HuH-7 (cell line): ENCODE data around the gene EIF3D.
A peak's percentile ranks its signal among the peaks of the same experiment; 100 is the strongest.

ENCODE experiments used
- DNase-seq: peaks from one replicate; pipeline ENCODE4 v3.0.0; 2011; ENCODE audit warnings: low spot score

Gene EIF3D, protein sequence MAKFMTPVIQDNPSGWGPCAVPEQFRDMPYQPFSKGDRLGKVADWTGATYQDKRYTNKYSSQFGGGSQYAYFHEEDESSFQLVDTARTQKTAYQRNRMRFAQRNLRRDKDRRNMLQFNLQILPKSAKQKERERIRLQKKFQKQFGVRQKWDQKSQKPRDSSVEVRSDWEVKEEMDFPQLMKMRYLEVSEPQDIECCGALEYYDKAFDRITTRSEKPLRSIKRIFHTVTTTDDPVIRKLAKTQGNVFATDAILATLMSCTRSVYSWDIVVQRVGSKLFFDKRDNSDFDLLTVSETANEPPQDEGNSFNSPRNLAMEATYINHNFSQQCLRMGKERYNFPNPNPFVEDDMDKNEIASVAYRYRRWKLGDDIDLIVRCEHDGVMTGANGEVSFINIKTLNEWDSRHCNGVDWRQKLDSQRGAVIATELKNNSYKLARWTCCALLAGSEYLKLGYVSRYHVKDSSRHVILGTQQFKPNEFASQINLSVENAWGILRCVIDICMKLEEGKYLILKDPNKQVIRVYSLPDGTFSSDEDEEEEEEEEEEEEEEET

DNA sequence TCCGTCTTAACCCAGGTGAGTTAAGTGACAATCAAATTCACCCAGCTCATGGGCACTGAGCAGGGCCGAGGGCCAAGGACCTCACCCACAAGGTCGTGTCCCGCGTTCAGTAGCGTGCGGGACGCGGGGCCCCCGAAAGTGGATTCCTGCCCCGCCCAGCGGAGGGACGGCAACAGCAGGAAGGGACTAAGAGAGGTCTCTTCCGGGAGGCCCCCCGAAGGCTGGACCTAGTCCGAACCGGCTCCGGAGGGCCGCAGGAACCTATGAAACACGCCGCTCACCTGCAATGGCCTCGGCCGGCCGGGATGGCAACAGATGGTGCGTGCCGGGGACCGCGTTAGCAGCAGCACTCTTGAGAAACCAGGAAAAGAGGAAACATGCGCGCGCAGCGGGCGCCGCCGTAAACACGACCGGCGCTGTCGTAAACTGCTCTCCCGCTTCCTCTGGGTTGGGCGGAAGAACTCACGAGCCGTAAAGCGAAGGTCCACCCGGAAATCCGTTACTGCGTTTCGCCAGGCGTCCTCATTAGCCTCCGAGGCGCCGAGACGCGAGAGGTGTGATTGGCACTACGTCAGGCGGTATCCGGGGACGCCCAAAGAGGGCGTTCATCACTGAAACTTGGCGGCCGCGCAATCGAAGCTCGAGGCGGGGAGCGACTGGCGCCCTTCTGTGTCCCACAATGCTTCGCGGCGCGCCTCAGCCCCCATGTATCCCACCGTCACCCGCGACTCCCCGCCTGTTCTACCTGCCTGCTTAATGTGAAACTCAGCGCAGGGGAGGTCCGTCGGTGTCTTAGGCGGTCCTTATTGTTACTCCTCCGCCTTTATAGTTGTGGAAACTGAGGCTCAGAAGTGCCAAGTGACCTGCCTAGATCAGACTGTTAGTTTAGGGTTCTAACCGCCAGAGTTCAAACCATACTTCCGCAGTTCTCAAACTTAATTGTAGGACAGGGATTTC is at the start of gene EIF3D:
TSS of gene EIF3D (minus strand) at position 372 of the 957 bp plus-strand sequence. CDS start 3,045 bp downstream, outside the sequence.
- peak; percentile 92 for DNase-seq

DNA sequence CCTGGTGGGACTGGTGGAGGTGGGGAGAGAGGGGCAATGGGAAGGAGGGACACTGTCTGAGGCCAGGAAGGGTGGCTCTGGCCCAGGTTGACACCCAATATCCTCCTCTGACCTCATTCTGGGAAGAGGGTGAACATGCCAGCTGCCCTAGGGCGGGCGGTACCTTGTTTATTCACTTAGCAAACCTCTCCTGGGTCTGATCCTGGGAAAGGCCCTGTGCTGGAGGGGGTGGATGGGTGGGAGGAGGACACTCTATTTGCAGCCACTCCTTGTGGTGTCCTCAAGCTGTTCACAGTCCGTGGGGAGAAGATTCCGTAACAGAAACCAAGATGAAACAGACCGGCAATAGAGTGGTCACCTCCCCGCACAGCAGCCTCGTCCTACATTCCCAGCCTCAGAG is 49.7 kb upstream of the EIF3D start:
- no peak for DNase-seq

- DNase-seq: no peak
Observed at GRCh38 chr22:36577019-36577418, 48.1 kb upstream of the EIF3D start.

DNA sequence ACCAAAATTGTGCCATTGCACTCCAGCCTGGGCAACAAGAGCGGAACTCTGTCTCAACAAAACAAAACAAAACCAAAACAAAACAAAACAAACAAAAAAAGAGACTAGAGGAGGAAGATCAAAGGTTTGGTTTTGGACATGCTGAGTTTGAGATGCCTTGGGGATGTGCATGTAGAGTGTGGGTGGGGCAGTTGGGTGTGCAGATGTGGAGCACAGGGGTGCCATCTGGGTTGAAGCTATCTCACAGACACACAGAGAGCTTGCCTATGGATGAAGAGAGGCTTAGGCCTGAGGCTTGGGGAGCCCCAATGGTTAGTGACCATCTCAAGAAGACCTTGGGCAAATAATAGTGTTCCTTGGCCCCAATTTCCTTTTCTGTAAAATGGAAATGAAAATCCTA is 45.8 kb upstream of the EIF3D start:
- DNase-seq: no peak

GRCh38 chr22:36573815-36574363 is 44.9 kb upstream of the EIF3D start:
- no peak for DNase-seq

DNA sequence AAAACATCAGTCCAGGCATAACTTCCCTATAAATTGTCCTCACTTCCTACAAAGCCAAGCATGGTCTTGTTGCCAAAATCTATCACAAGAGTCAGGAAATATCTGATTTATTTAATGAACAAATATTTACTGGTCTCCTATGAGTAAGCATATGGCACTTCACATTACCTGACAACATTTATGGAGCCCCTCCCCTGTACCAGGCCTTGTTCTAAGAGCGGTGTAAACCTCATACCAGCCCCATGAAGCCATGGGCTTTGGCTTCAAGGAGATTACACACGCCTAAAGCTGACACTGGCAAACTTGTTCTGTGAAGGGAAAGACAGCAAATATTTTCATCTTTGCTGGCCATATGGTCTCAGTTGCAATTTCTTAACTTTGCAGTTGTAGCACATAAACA is 43.0 kb upstream of the EIF3D start:
- DNase-seq: no peak

GRCh38 chr22:36569999-36570398 is 41.0 kb upstream of the EIF3D start:
- DNase-seq: peak; percentile 66

DNA sequence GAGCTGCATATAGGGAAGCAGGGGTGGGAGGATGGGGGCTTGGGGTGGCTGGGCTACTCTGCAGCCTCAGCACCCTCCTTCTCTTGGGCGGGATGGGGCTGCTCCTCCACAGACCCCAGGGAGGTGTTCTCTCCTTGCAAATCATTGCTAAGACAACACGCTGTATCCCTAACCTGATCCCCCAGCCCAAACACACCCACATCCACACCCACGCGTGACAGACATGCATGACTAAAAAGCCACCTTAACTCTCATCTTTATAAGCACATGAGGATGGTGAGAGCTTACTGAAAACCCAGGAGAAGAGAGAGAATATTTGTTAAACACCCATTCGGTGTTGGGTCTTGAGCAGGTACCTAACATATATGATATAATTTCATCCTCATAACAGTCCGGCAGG is 39.9 kb upstream of the EIF3D start:
- no peak for DNase-seq

- DNase-seq: no peak
Observed at GRCh38 chr22:36566720-36567119, 37.8 kb upstream of the EIF3D start.

DNA sequence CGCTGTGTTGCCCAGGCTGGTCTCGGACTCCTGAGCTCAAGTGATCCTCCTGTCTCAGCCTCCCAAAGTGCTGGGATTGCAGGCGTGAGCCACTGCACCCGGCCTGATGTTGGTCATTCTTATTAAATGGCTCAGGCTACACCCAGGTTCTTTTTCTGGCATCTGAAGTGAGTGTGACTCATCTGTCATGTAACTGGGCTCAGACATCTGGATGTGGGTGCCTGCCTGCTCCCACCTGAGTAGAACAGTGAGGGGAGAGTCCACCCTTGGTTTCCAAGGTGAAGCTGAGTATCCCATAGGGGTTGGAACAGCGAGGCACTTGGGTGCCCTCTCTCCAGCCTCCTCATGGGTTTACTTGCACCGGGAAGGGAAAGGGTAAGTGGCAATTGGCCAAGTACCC is 36.7 kb upstream of the EIF3D start:
- no peak for DNase-seq

DNA sequence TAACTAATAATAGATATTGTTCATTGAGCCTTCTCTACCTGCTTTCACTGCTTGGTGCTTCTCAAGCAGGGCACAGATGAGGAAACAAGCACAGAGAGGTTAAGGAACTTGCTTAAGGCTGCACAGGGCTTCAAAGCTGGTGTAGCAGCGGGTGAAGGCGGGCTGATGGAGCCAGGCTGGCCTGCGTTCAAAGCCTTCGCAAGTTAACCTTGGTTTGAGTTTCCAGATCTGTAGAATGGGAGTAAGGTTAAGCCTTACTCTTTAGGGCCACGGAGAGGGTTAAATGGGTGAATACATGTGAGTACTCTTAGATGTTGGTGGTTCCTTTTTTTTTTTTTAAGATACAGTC is 36.2 kb upstream of the EIF3D start:
- no peak for DNase-seq

DNA sequence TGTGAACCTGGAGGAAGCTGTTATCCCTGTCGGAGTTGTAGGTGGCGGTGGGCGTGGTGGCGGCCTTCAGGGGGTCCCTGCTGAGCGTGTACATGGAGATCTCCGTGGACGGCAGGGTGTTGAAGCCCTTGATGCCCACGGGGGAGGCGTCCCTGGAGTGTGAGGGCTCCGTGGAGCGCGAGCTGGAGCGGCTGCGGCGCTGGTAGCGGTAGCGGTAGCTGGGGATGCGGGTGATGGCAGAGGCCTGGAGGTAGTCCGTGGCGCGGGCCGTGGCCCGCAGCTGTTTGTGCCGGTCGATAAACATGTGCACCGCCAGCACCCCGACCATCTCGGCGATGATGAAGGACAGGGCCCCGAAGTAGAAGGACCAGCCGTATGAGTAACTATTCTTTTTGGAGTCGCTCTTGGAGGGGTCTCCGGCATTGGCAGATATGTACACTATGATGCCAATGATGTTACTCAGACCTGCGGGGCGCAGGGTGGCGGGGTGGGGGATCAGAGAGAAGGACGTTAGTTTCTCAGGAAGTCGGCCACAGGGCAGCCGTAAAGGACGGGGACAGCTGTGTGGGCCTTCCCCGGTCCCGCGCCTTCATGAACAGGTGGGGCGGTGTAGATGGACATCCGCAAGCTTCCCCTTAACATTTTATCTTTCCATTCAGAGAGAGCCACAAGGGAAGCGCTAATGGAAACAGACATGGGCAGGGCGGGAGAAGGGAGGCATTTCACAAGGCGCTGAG is 35.6 kb upstream of the EIF3D start:
- DNase-seq: no peak

DNA sequence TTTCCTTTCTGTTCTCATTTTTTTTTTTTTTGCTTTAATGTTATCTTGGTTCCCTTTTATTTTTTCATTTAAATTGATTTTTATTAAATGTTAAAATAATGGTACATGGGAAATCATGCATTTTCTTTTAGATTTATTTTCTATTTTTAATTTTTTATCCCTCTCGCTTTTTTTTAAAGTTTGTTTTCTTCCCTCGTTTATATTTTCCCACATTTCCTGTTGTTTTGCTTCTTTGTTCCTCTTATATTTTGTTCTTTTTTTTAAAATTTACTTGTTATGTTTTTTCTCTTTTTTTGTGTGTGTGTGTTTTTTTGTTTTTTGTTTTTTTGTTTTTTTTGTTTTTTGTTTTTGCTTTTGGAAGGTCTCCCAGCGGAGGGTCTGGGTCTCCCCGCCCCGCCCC is 34.9 kb upstream of the EIF3D start:
- DNase-seq: no peak

DNA sequence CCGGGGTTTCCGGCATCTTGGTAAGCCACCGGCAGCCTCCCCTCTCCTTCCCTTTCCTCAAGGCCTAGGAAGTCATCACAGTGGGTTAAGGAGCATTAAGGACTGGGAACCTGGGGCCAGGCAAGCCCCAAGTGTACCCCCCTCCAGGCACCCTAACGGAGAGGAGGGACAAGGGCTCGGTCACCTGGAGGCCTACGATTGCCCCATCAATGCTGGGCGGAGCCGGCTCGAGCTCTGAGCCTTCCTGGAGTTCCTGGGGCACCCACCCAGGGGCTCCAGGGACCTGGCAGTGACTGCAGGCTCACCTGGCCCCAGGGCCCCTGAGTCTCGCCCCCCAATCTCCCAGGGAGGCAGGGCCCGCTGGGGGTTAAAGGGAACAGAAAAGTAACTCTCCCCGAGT is 34.5 kb upstream of the EIF3D start:
- no peak for DNase-seq

- DNase-seq: no peak
Observed at GRCh38 chr22:36563001-36563400, 34.0 kb upstream of the EIF3D start.

GRCh38 chr22:36562261-36562835 is 33.4 kb upstream of the EIF3D start:
- DNase-seq: no peak

GRCh38 chr22:36561291-36561811 is 32.4 kb upstream of the EIF3D start:
- DNase-seq: no peak

- DNase-seq: no peak
Observed at GRCh38 chr22:36560001-36560400, 31.0 kb upstream of the EIF3D start.

- no peak for DNase-seq
Observed at GRCh38 chr22:36554098-36554497, 25.1 kb upstream of the EIF3D start.

GRCh38 chr22:36552289-36552688 is 23.3 kb upstream of the EIF3D start:
- DNase-seq: no peak
